GM23338 (cell line): ENCODE measurements around the gene NRP1. TPM values are rescaled to one million over a fixed set of nuclear protein-coding genes. Genes with fewer than 3 reads are reported as not detected.

Experiments used
- ATAC-seq: fragments of 200-7000 bp; cut with Tn5 transposase; 3 replicates; pipeline ENCODE4 v1.9.1; 2020
- DNase-seq: peaks from one replicate; pipeline ENCODE4 v3.0.0-alpha.2; 2015; ENCODE audit warnings: low spot score
- H2AFZ ChIP-seq: fragments of 200-600 bp; sonication (generic); 2 replicates; pipeline ENCODE4 v1.8.0; 2016; ENCODE audit warnings: antibody characterized with exemption, mild to moderate bottlenecking, moderate library complexity
- H3F3A ChIP-seq: fragments of 200-600 bp; sonication (generic); replicated peaks from 2 replicates; pipeline ENCODE4 v1.8.0; 2017; ENCODE audit warnings: antibody characterized with exemption, mixed run types, low read depth
- H3K27ac ChIP-seq: fragments of 200-600 bp; sonication (generic); 2 replicates; pipeline ENCODE4 v1.6.1; 2016; ENCODE audit warnings: low read depth
- H3K27me3 ChIP-seq: fragments of 200-600 bp; sonication (generic); 2 replicates; pipeline ENCODE4 v1.8.0; 2016; ENCODE audit warnings: mild to moderate bottlenecking, mixed run types, moderate library complexity; ENCODE audit not compliant: insufficient read depth
- H3K36me3 ChIP-seq: fragments of 200-600 bp; sonication (generic); 2 replicates; pipeline ENCODE4 v1.8.0; 2016; ENCODE audit warnings: mild to moderate bottlenecking; ENCODE audit not compliant: insufficient read depth
- H3K4me1 ChIP-seq: fragments of 200-600 bp; sonication (generic); 2 replicates; pipeline ENCODE4 v1.8.0; 2016; ENCODE audit warnings: mild to moderate bottlenecking, moderate library complexity; ENCODE audit not compliant: insufficient read depth
- H3K4me2 ChIP-seq: fragments of 200-600 bp; sonication (generic); 2 replicates; pipeline ENCODE4 v1.7.1; 2017; ENCODE audit warnings: mixed run types
- H3K4me3 ChIP-seq: fragments of 200-600 bp; sonication (generic); 2 replicates; pipeline ENCODE4 v1.6.1; 2016; ENCODE audit warnings: mixed run types
- H3K79me2 ChIP-seq: fragments of 200-600 bp; sonication (generic); replicated peaks from 2 replicates; pipeline ENCODE4 v1.8.0; 2017; ENCODE audit warnings: mild to moderate bottlenecking; ENCODE audit not compliant: insufficient read depth
- H3K9me2 ChIP-seq: fragments of 200-600 bp; sonication (generic); 2 replicates; pipeline ENCODE4 v1.8.0; 2017; ENCODE audit not compliant: insufficient read depth
- H4K20me1 ChIP-seq: fragments of 200-600 bp; sonication (generic); replicated peaks from 2 replicates; pipeline ENCODE4 v1.8.0; 2017; ENCODE audit warnings: mild to moderate bottlenecking; ENCODE audit not compliant: insufficient read depth
- H3K27ac Mint-ChIP-seq: 2 replicates; pipeline ENCODE4 v1.8.0; 2020; ENCODE audit warnings: inconsistent platforms, mild to moderate bottlenecking, moderate library complexity, mixed read lengths
- H3K27me3 Mint-ChIP-seq: 3 replicates; pipeline ENCODE4 v1.8.0; 2022; ENCODE audit warnings: low read depth, mild to moderate bottlenecking, moderate library complexity, mixed read lengths, inconsistent platforms; ENCODE audit not compliant: insufficient read depth, poor library complexity
- H3K36me3 Mint-ChIP-seq: 3 replicates; pipeline ENCODE4 v1.8.0; 2021; ENCODE audit warnings: low read depth, mild to moderate bottlenecking, inconsistent platforms, moderate library complexity, mixed read lengths
- H3K4me1 Mint-ChIP-seq: 3 replicates; pipeline ENCODE4 v1.8.0; 2020; ENCODE audit warnings: mild to moderate bottlenecking, inconsistent platforms, mixed read lengths
- H3K4me3 Mint-ChIP-seq: 3 replicates; pipeline ENCODE4 v1.8.0; 2021; ENCODE audit warnings: moderate library complexity, mild to moderate bottlenecking, inconsistent platforms, mixed read lengths
- H3K9me3 Mint-ChIP-seq: 3 replicates; pipeline ENCODE4 v1.8.0; 2020; ENCODE audit warnings: moderate library complexity, mild to moderate bottlenecking, inconsistent platforms, mixed read lengths
- CREB1 ChIP-seq: fragments of 250-450 bp; sonication (Bioruptor Pico); IDR thresholded peaks from 2 replicates; pipeline ENCODE4 v1.5.0; 2020; ENCODE audit warnings: low read depth, mild to moderate bottlenecking, moderate library complexity
- CTCF ChIP-seq, 2 experiments: fragments of 200-600 bp in 1 of 2; sonication (generic) in 1 of 2; conservative IDR thresholded peaks; 2 replicates each; pipeline versions ENCODE4 v1.5.1 to v1.6.1; 2016 to 2017; ENCODE audit warnings: antibody characterized with exemption in 2 of 2, low read depth in 2 of 2, mild to moderate bottlenecking in 2 of 2, moderate library complexity in 1 of 2
- ETS1 ChIP-seq: IDR thresholded peaks from 2 replicates; pipeline ENCODE4 v1.6.1; 2016; ENCODE audit warnings: antibody characterized with exemption
- EZH2 ChIP-seq: fragments of 200-600 bp; sonication (generic); IDR thresholded peaks from one replicate; pipeline ENCODE4 v1.8.0; 2017; ENCODE audit warnings: antibody characterized with exemption, mild to moderate bottlenecking, low read depth; ENCODE audit not compliant: unreplicated experiment
- EZH2phosphoT487 ChIP-seq: fragments of 200-600 bp; sonication (generic); IDR thresholded peaks from one replicate; pipeline ENCODE4 v1.8.1; 2018; ENCODE audit warnings: antibody characterized with exemption; ENCODE audit not compliant: unreplicated experiment
- JUNB ChIP-seq: IDR thresholded peaks from one replicate; pipeline ENCODE4 v1.6.1; 2016; ENCODE audit warnings: antibody characterized with exemption; ENCODE audit not compliant: unreplicated experiment
- NANOG ChIP-seq: IDR thresholded peaks from 2 replicates; pipeline ENCODE4 v1.6.1; 2016; ENCODE audit warnings: antibody characterized with exemption, borderline replicate concordance
- POLR2AphosphoS5 ChIP-seq: IDR thresholded peaks from 2 replicates; pipeline ENCODE4 v1.6.1; 2016; ENCODE audit warnings: antibody characterized with exemption, low read depth
- REST ChIP-seq: IDR thresholded peaks from one replicate; pipeline ENCODE4 v1.6.1; 2018; ENCODE audit warnings: antibody characterized with exemption; ENCODE audit not compliant: unreplicated experiment
- STAT1 ChIP-seq: IDR thresholded peaks from one replicate; pipeline ENCODE4 v1.6.1; 2016; ENCODE audit warnings: antibody characterized with exemption; ENCODE audit not compliant: unreplicated experiment
- ZNF114 ChIP-seq: fragments of 250-450 bp; sonication (Bioruptor Pico); IDR thresholded peaks from 2 replicates; pipeline ENCODE4 v1.5.0; 2020; ENCODE audit warnings: mild to moderate bottlenecking, moderate library complexity
- ZNF331 ChIP-seq: fragments of 250-450 bp; sonication (Bioruptor Pico); IDR thresholded peaks from 2 replicates; pipeline ENCODE4 v1.5.0; 2020; ENCODE audit warnings: low read depth, mild to moderate bottlenecking, moderate library complexity
- ZNF462 ChIP-seq: fragments of 250-450 bp; sonication (Bioruptor Pico); IDR thresholded peaks from 2 replicates; pipeline ENCODE4 v1.5.0; 2020; ENCODE audit warnings: mild to moderate bottlenecking, moderate library complexity
- polyA plus RNA-seq: library from polyadenylated mRNA; unstranded; fragments of >200 nt; fragmentation: Nextera tagmentation; extraction: Ambion mirVana; gene quantifications from 2 replicates; pipeline ENCODE4 v1.2.1, GENCODE V29; 2016
- total RNA-seq: library from RNA; depleted of rRNA; stranded (reverse); fragments of >200 nt; shearing (Covaris generic); gene quantifications from 2 replicates; pipeline ENCODE4 v1.2.3, GENCODE V29; 2014

The NRP1 gene
- total and polyA plus RNA-seq, 2 experiments from 2014 or later = 2.9 to 3.5 TPM

- no peaks in the 10 kb centered on the region for H3K27me3 ChIP-seq
- H3K27ac ChIP-seq = no peak overlapping the region
- peaks cover 2% of the 10 kb centered on the region; the same call in 1 of the 3 replicates for H3K36me3 Mint-ChIP-seq
- no peaks in the 10 kb centered on the region for H4K20me1 ChIP-seq
- no peak overlapping the region for H3K4me3 Mint-ChIP-seq
- no peak overlapping the region for H3K4me2 ChIP-seq
- no peak for TF ChIP-seq NANOG
- no peak for TF ChIP-seq CREB1 (CRISPR knock-in tag)
- TF ChIP-seq JUNB = no peak
- TF ChIP-seq ZNF462 (CRISPR knock-in tag) = no peak
- TF ChIP-seq POLR2AphosphoS5 = no peak
- no peak for TF ChIP-seq REST
- TF ChIP-seq EZH2 = no peak
- no peak for TF ChIP-seq ZNF331
- TF ChIP-seq ZNF114 (CRISPR knock-in tag) = no peak
- no peak for TF ChIP-seq EZH2phosphoT487
- no peak for TF ChIP-seq ETS1
- TF ChIP-seq STAT1 = no peak
- TF ChIP-seq CTCF (conservative IDR thresholded peaks at IDR 0.05; ENCODE audit: low read depth in 2 of 2) = no peak
- peaks cover 5% of the 10 kb centered on the region; the same call in 1 of the 3 replicates for H3K4me1 Mint-ChIP-seq
- no peaks in the 10 kb centered on the region for H3F3A ChIP-seq
- H3K27ac Mint-ChIP-seq = no peak overlapping the region
- H3K79me2 ChIP-seq = no peaks in the 10 kb centered on the region
- H2AFZ ChIP-seq = no peak overlapping the region
- H3K36me3 ChIP-seq = no peaks in the 10 kb centered on the region
- no peaks in the 10 kb centered on the region for H3K4me1 ChIP-seq
- H3K9me3 Mint-ChIP-seq = peaks cover 5% of the 10 kb centered on the region; the same call in 2 of the 3 replicates
- H3K9me2 ChIP-seq = peaks cover 9% of the 10 kb centered on the region; the same call in 1 of the 2 replicates
- H3K27me3 Mint-ChIP-seq = peaks cover 4% of the 10 kb centered on the region
- ATAC-seq (no peak), DNase-seq (no peak)
- no peak overlapping the region for H3K4me3 ChIP-seq
Measured at GRCh38 chr10:33129996-33130386, 204.5 kb downstream of the NRP1 start.
